DMS114 treated with DMSO at 0.1 percent for 48 hours (cell line): ENCODE measurements around the gene C7.

Experiments
- DNase-seq: peaks from one replicate; lab custom pipeline; 2025; ENCODE audit not compliant: unreplicated experiment; lab: John Stamatoyannopoulos, UW

The C7 gene

DNA sequence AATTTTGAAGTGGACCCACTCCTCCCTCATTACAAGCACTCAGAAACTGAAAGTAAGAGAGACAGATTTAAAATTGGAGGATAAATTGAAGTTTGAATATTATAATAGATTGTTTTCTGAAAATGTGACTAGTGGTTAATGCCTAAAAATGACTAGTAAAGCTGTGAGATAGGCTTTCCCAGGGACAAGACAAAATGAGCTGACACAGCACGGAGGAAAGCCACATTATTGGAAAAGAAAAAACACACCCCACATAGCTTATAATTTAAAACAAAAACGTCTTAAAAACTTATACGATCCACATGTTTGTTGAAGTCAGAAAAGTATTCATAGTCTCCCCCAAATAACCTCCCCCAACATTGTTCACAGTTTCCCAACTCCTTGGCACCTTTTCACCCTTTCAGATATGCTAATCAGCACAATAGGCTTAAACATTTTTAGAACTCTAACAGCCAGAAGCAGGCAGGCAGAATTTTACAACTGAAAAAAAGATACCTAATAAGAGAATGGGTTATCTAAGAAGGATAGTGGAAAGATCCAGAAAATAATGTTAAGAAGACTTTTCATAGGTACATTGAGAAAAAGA is 6.1 kb downstream of the C7 start:
- no peak for DNase-seq

- DNase-seq: no peak
These were observed 6.9 kb downstream of the C7 start for GRCh38 chr5:40916226-40916625.

GRCh38 chr5:40928886-40929448 is 19.7 kb downstream of the C7 start:
- DNase-seq: no peak

GRCh38 chr5:40932766-40933165 is 23.5 kb downstream of the C7 start:
- DNase-seq: no peak

DNA sequence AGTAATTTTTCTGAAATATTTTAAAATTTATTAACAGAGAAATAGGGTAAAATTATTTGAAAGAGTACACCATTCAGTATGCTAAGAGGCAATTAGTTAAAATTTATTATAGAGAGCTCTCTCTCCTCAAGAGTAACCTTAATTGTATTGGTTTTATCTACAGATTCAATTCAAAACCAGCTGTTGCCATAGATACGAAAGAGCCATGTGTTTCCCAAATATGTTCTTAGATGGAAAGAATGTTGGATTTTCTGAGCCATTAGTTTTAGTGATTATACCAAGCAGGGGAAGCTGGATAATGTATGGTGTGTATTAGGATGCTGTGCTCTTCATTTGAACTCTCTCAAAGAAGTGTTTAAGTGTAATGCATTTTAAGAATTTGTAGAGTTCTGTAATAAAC is 27.8 kb downstream of the C7 start:
- DNase-seq: no peak

DNA sequence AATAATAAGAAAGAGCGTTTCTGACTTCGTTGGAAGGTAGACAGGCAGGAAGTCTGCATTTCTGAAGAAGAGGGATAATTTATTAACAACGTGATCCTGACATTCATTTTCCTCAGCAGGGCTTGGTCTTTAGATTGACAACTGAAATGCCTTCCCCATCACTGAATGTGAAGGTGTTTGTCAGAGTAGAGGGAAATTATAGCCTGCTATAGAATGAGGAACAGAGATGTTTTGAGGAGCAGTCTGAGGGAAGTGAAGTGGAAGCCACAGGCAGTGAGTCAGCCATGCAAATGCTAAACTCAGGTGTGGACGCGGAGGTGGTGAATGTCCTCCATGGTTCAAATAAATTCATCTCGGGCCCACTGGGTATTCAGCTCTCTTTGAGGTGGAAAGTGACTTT is 30.5 kb downstream of the C7 start:
- no peak for DNase-seq

GRCh38 chr5:40945111-40945510 is 35.8 kb downstream of the C7 start:
- peak; percentile 21 for DNase-seq

DNA sequence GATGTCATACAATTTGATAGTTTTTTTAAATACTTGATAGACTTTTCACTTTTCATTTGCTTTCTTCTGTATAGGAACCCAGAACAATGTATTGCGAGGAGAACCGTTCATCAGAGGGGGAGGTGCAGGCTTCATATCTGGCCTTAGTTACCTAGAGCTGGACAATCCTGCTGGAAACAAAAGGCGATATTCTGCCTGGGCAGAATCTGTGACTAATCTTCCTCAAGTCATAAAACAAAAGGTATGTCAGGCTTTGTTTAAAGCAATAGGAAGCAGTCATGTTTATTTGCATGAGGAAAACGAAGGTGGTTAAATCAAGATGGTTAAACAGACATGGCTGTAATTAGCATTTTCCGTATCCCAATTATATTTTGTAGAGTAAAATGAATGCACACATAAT is 46.0 kb downstream of the C7 start:
- DNase-seq: no peak

DNA sequence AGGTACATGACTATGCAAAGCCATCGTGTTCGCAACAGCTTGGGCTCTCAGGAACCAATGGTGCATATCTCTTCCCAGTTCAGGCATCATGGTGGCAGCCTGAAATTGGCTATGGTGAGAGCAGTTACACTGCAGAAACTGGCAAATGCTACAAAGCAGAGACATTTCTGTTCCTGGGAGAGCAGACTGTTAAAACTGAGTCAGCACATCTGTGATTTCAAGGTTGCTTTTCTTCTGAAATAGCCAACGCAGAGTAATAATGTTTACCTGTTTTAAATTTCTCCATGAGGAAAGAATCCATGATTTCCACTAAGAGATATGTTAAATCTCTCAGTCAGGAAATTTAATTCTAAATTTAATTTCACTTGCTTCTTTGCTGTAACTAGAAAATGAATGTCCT is 47.8 kb downstream of the C7 start:
- DNase-seq: no peak

GRCh38 chr5:40958811-40959210 is 49.5 kb downstream of the C7 start:
- DNase-seq: no peak

- DNase-seq: no peak
These were observed 50.7 kb downstream of the C7 start for GRCh38 chr5:40960037-40960436.

- DNase-seq: no peak
These were observed 53.1 kb downstream of the C7 start for GRCh38 chr5:40962207-40962955.

- no peak for DNase-seq
These were observed 63.1 kb downstream of the C7 start for GRCh38 chr5:40972434-40972833.

- DNase-seq: no peak
These were observed 64.2 kb downstream of the C7 start for GRCh38 chr5:40973364-40974004.

GRCh38 chr5:40976041-40976440 is 66.7 kb downstream of the C7 start:
- no peak for DNase-seq

DNA sequence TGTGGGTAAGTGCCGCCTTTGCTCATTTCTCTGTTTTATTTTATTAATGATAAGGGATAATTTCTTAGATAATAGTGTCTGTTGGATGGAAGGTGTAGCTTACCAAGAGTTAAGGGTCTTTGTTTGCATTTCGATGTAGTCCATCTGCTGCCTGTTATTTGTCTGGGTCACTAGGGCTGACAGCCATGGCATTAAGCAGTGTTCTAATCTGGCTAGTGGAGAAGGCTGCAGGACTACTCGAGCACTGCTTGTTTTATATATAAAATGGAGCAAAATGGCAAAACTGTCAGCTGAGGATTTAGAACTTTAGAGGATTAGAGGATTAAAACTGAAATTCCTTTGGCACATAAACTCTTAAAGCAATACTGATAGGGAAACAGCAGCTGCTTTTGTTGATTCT is 67.5 kb downstream of the C7 start:
- no peak for DNase-seq

- no peak for DNase-seq
These were observed 72.1 kb downstream of the C7 start for GRCh38 chr5:40981420-40981819.

DNA sequence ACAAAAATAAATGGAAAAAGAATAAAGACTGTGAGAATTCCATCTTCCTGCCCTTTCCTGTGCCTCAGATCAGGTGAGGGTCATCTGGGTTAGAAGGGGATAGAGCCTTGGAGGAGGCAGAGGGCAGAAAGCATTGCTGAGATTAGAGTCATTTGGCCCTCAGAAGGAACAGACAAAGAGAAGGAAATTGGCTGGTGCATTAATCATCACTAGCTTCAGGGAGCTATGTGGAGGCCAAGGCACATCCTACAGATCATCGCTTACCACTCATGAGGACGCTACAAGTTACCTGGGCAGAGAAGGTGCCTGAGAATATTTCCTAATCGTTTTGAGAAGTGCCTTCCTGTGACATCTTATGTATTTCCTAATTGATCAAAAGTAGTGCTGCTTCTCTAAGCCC is 74.5 kb downstream of the C7 start:
- DNase-seq: no peak

DNA sequence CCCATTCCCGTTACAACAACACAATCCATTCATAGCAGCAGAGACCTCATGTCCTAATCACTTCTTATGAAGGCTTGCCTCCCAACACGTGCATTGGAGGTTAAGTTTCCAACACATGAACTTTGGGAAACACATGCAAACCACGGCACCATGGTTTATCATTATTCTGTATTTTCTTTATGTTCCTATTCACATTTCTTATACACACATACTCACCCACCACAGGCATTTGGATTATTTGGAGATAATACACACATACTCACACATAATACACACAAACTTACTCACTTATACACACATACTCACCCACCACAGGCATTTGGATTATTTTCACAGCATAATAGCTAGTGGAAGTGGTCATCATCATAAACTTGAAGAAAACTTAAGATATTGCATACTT is 75.6 kb downstream of the C7 start:
- DNase-seq: no peak

GRCh38 chr5:40985501-40985900 is 76.2 kb downstream of the C7 start:
- DNase-seq: no peak

- DNase-seq: no peak
These were observed 77.4 kb downstream of the C7 start for GRCh38 chr5:40986666-40987065.

DNA sequence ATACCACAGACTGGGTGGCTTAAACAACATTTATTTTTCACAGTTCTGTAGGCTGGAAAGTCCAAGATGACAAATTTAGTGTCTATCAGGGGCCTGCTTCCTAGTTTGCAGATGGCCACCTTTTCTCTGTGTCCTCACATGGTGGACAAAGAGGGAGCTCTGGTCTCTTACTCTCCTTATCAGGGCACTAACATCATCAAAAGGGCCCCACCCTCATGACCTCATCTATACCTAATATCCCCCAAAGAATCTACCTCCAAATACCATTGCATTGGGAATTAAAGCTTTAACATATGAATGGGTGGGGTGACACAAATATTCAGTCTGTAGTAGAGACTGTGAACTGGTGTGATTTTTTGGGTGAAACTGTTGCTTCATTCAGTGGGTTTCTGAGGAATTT is 78.1 kb downstream of the C7 start:
- no peak for DNase-seq
